ENCODE data around the gene TIRAP. TPM values are rescaled to one million over a fixed set of nuclear protein-coding genes. Genes with fewer than 3 reads are reported as not detected.

Gene TIRAP
- total RNA-seq, 2 donors from 2014 or later = 6.3 to 7.4 TPM

GRCh38 chr11:126288237-126288636, 5.3 kb downstream of the TIRAP start:
- Histone ChIP-seq H3K36me3 (peaks cover 32% of the 10 kb centered on the region), H3K4me1 (peaks cover 0 to 13% of the 10 kb centered on the region in 2 donors), H3K9me3 (no peaks in the 10 kb centered on the region), H3K27ac (no peak overlapping the region), H3K27me3 (no peaks in the 10 kb centered on the region), H3K4me3 (no peak overlapping the region)
- no peak for TF ChIP-seq CTCF (IDR thresholded peaks at IDR 0.05)
- no peak for DNase-seq (ENCODE audit: low spot score)

GRCh38 chr11:126290887-126291286, 8.0 kb downstream of the TIRAP start:
- peaks cover 44% of the 10 kb centered on the region for H3K36me3 ChIP-seq
- no peaks in the 10 kb centered on the region for H3K27me3 ChIP-seq
- H3K4me1 ChIP-seq = no peaks in the 10 kb centered on the region
- H3K9me3 ChIP-seq = no peaks in the 10 kb centered on the region
- no peak for DNase-seq (ENCODE audit: low spot score)
- no peak for TF ChIP-seq CTCF (IDR thresholded peaks at IDR 0.05)
- no peak overlapping the region for H3K27ac ChIP-seq
- H3K4me3 ChIP-seq = no peak overlapping the region

GRCh38 chr11:126293726-126294125, 10.8 kb downstream of the TIRAP start:
- Histone ChIP-seq H3K9me3 (no peaks in the 10 kb centered on the region), H3K36me3 (peaks cover 44% of the 10 kb centered on the region)
- DNase-seq (ENCODE audit: low spot score) = no peak

GRCh38 chr11:126297004-126297403, 14.1 kb downstream of the TIRAP start:
- Histone ChIP-seq H3K27ac (no peak overlapping the region), H3K4me3 (no peak overlapping the region), H3K36me3 (peaks cover 21% of the 10 kb centered on the region), H3K9me3 (no peaks in the 10 kb centered on the region), H3K4me1 (no peaks in the 10 kb centered on the region), H3K27me3 (no peaks in the 10 kb centered on the region)
- DNase-seq (ENCODE audit: low spot score) = no peak
- no peak for TF ChIP-seq CTCF (IDR thresholded peaks at IDR 0.05)

More at GRCh38 chr11:126293726-126294125, 10.8 kb downstream of the TIRAP start:
- H3K4me1 ChIP-seq = no peaks in the 10 kb centered on the region
- no peak for TF ChIP-seq CTCF (IDR thresholded peaks at IDR 0.05)
- no peaks in the 10 kb centered on the region for H3K27me3 ChIP-seq
- H3K27ac ChIP-seq = no peak overlapping the region
- H3K4me3 ChIP-seq = no peak overlapping the region

- Histone ChIP-seq H3K9me3 (no peaks in the 10 kb centered on the region), H3K4me3 (peak within 1 kb of the TSS; percentile 56 to 61), H3K4me1 (peaks cover 0 to 15% of the 10 kb centered on the region in 2 donors), H3K27me3 (no peaks in the 10 kb centered on the region), H3K27ac (peak within 1 kb of the TSS; percentile 85 to 87), H3K36me3 (no peaks in the 10 kb centered on the region)
- no peak for TF ChIP-seq CTCF (IDR thresholded peaks at IDR 0.05)
- peak; percentile 89 for DNase-seq (ENCODE audit: low spot score)
Measured at GRCh38 chr11:126303623-126304456, 20.9 kb downstream of the TIRAP start, which contains the start of gene DCPS. Gene DCPS (plus strand): TSS chr11:126304060. CDS start chr11:126304081, 21 bp downstream.
